WTC11 (cell line): ENCODE measurements around the gene TRAF2.

Experiments
- CTCF ChIP-seq: fragments of 200-600 bp; IDR thresholded peaks from 2 replicates; pipeline ENCODE4 v1.8.0; 2022; ENCODE audit warnings: antibody characterized with exemption
- MYBL2 ChIP-seq: sonication (generic); formaldehyde crosslinking; IDR thresholded peaks from 2 replicates; pipeline ENCODE4 v1.8.1; 2023; ENCODE audit warnings: mild to moderate bottlenecking, moderate library complexity, missing genetic modification reagents

GRCh38 chr9:136854842-136855460, 31.4 kb upstream of the TRAF2 start:
- TF ChIP-seq CTCF (no peak), MYBL2 (CRISPR knock-in tag) (no peak)
